OCI-LY7 (cell line): ENCODE results near the gene NINJ1. TPM values are rescaled to one million over a fixed set of nuclear protein-coding genes. Genes with fewer than 3 reads are reported as not detected.

ENCODE experiments used
- BruUV-seq: library from RNA; stranded (reverse); fragments of 400-500 nt; replicated peaks from 2 replicates; lab custom pipeline; 2021; lab: Mats Ljungman, UMichigan
- CTCF ChIA-PET: fragments of 300-600 bp; sonication (Branson Sonifier 250); formaldehyde crosslinking; loops from one replicate; lab custom pipeline; 2022; ENCODE audit warnings: antibody characterized with exemption; ENCODE audit not compliant: unreplicated experiment; lab: Charles Lee
- POLR2A ChIA-PET: fragments of 300-600 bp; sonication (Branson Sonifier 250); formaldehyde crosslinking; loops from one replicate; lab custom pipeline; 2022; ENCODE audit warnings: antibody characterized with exemption; lab: Charles Lee
- DNase-seq: peaks from one replicate; pipeline ENCODE4 v3.0.0-alpha.2; 2015; ENCODE audit warnings: low spot score
- H2AFZ ChIP-seq: fragments of 200-600 bp; sonication (generic), shearing (Covaris generic); 2 replicates; pipeline ENCODE4 v1.6.1; 2014; ENCODE audit warnings: mild to moderate bottlenecking, antibody characterized with exemption, low read length, moderate library complexity
- H3K27ac ChIP-seq: fragments of 200-600 bp; sonication (generic); 2 replicates; pipeline ENCODE4 v1.5.1; 2014; ENCODE audit warnings: mixed run types, low read depth, mild to moderate bottlenecking, moderate library complexity, low read length, inconsistent platforms; ENCODE audit not compliant: poor library complexity, severe bottlenecking
- H3K36me3 ChIP-seq: fragments of 200-600 bp; sonication (generic); 2 replicates; pipeline ENCODE4 v1.6.1; 2014; ENCODE audit warnings: mild to moderate bottlenecking, antibody characterized with exemption, low read length, moderate library complexity, mixed read lengths; ENCODE audit not compliant: insufficient read depth
- H3K4me1 ChIP-seq: fragments of 200-600 bp; sonication (generic); 2 replicates; pipeline ENCODE4 v1.5.1; 2014; ENCODE audit warnings: mild to moderate bottlenecking, low read length; ENCODE audit not compliant: insufficient read depth, poor library complexity, severe bottlenecking
- H3K4me2 ChIP-seq: fragments of 200-600 bp; sonication (generic); 2 replicates; pipeline ENCODE4 v1.6.1; 2014; ENCODE audit warnings: mild to moderate bottlenecking, low read length
- H3K4me3 ChIP-seq: fragments of 200-600 bp; sonication (generic); 2 replicates; pipeline ENCODE4 v1.5.1; 2014; ENCODE audit warnings: mild to moderate bottlenecking, low read depth, low read length; ENCODE audit not compliant: poor library complexity, severe bottlenecking
- H3K79me2 ChIP-seq: fragments of 200-600 bp; sonication (generic); 2 replicates; pipeline ENCODE4 v1.6.1; 2016; ENCODE audit warnings: low read depth, mild to moderate bottlenecking, low read length, moderate library complexity, mixed read lengths; ENCODE audit not compliant: insufficient read depth
- H3K9me2 ChIP-seq: fragments of 200-600 bp; sonication (generic); 2 replicates; pipeline ENCODE4 v1.6.1; 2016; ENCODE audit warnings: mild to moderate bottlenecking, low read length, mixed read lengths; ENCODE audit not compliant: insufficient read depth
- H3K9me3 ChIP-seq: fragments of 200-600 bp; sonication (generic); 2 replicates; pipeline ENCODE4 v1.6.1; 2014; ENCODE audit warnings: mild to moderate bottlenecking, mixed run types, low read length, mixed read lengths
- H4K20me1 ChIP-seq: fragments of 200-600 bp; sonication (generic); 2 replicates; pipeline ENCODE4 v1.6.1; 2014; ENCODE audit warnings: mild to moderate bottlenecking, antibody characterized with exemption, low read length, moderate library complexity, mixed read lengths; ENCODE audit not compliant: insufficient read depth
- CTCF ChIP-seq: fragments of 200-600 bp; sonication (generic); conservative IDR thresholded peaks from 2 replicates; pipeline ENCODE4 v1.5.1; 2014; ENCODE audit warnings: mild to moderate bottlenecking, antibody characterized with exemption, low read length, moderate library complexity, mixed read lengths
- EZH2phosphoT487 ChIP-seq: fragments of 200-600 bp; sonication (generic); IDR thresholded peaks from 2 replicates; pipeline ENCODE4 v1.6.1; 2018; ENCODE audit warnings: low read depth, borderline replicate concordance, mild to moderate bottlenecking, mixed run types, antibody characterized with exemption, low read length, moderate library complexity, mixed read lengths
- intact Hi-C: fragments of 100-400 bp; cut with micrococcal nuclease; formaldehyde crosslinking; loops from one replicate; pipeline ENCODE4 v1.10.0; 2022; ENCODE audit not compliant: unreplicated experiment
- total RNA-seq, 2 experiments: library from RNA; depleted of rRNA in 1 of 2; stranded (reverse); fragments of >200 nt in 1 of 2; shearing (Covaris generic) in 1 of 2; gene quantifications; 2 replicates each; pipeline ENCODE4 v1.2.3, GENCODE V29; 2014 to 2022

NINJ1 gene
- total RNA-seq, 2 experiments from 2014 or later: 13.3 to 18.3 TPM

GRCh38 chr9:93116072-93116961, 17.7 kb downstream of the NINJ1 start:
- TF ChIP-seq CTCF (no peak), EZH2phosphoT487 (no peak)
- ChIA-PET POLR2A (no interaction called here), CTCF (interaction anchor here (0.9 kb wide), 1 partner anchor 18 kb away, joined by 6 read pairs; the partner anchor contains the start of gene NINJ1)
- no peak for DNase-seq
- H3K79me2 ChIP-seq: no peaks in the 10 kb centered on the region
- no peaks in the 10 kb centered on the region for H3K9me3 ChIP-seq
- no peak overlapping the region for H2AFZ ChIP-seq
- no peak overlapping the region for H3K4me3 ChIP-seq
- no peaks in the 10 kb centered on the region for H3K9me2 ChIP-seq
- H3K4me1 ChIP-seq: peaks cover 19% of the 10 kb centered on the region
- H4K20me1 ChIP-seq: no peaks in the 10 kb centered on the region
- no TSS peak for BruUV-seq
- intact Hi-C loops: no loop called here
- no peak overlapping the region for H3K27ac ChIP-seq
- no peak overlapping the region for H3K4me2 ChIP-seq
- no peaks in the 10 kb centered on the region for H3K36me3 ChIP-seq

GRCh38 chr9:93115486-93116071, 18.5 kb downstream of the NINJ1 start:
- CTCF ChIA-PET: interaction anchor here (0.9 kb wide), 1 partner anchor 19 kb away, joined by 6 read pairs; the partner anchor contains the start of gene NINJ1
- Histone ChIP-seq H3K4me3 (no peak overlapping the region), H3K4me2 (no peak overlapping the region), H3K9me3 (no peaks in the 10 kb centered on the region), H2AFZ (no peak overlapping the region), H3K79me2 (no peaks in the 10 kb centered on the region), H3K9me2 (no peaks in the 10 kb centered on the region), H4K20me1 (no peaks in the 10 kb centered on the region), H3K27ac (no peak overlapping the region), H3K36me3 (no peaks in the 10 kb centered on the region), H3K4me1 (peaks cover 24% of the 10 kb centered on the region)
- TF ChIP-seq CTCF (no peak), EZH2phosphoT487 (no peak)
- BruUV-seq: no TSS peak
- DNase-seq: no peak
- intact Hi-C loops: no loop called here
- POLR2A ChIA-PET: no interaction called here

- ChIA-PET POLR2A (no interaction called here), CTCF (no interaction called here)
- TF ChIP-seq CTCF (no peak), EZH2phosphoT487 (no peak)
- Histone ChIP-seq H4K20me1 (no peaks in the 10 kb centered on the region), H3K4me2 (no peak overlapping the region), H3K36me3 (no peaks in the 10 kb centered on the region), H2AFZ (no peak overlapping the region), H3K4me1 (peaks cover 18% of the 10 kb centered on the region), H3K9me2 (no peaks in the 10 kb centered on the region), H3K9me3 (no peaks in the 10 kb centered on the region), H3K27ac (no peak overlapping the region), H3K79me2 (no peaks in the 10 kb centered on the region), H3K4me3 (no peak overlapping the region)
- intact Hi-C loops: no loop called here
- BruUV-seq: no TSS peak
- no peak for DNase-seq
Measured at GRCh38 chr9:93114984-93115335, 19.1 kb downstream of the NINJ1 start.
